Upper lobe of left lung (tissue), 6 donors: ENCODE measurements around the gene N4BP2L2. TPM values are rescaled to one million over a fixed set of nuclear protein-coding genes. Genes with fewer than 3 reads are reported as not detected.

Experiments
- ATAC-seq, 2 donors: fragments of 200-7000 bp; cut with Tn5 transposase; one replicate each; pipeline ENCODE4 v1.9.1; 2022; ENCODE audit warnings: mild to moderate bottlenecking in 2 of 2, moderate library complexity in 2 of 2; ENCODE audit not compliant: low FRiP score in 2 of 2
- DNase-seq, 2 donors: peaks; one replicate each; pipeline ENCODE4 v3.0.0-alpha.2; 2019 to 2020
- H3K27ac ChIP-seq, 4 donors: fragments of 200-600 bp; sonication (generic); one replicate each; pipeline ENCODE4 v1.5.1; 2016 to 2019
- H3K27me3 ChIP-seq, 4 donors: fragments of 200-600 bp; sonication (generic); one replicate each; pipeline ENCODE4 v1.5.1; 2017 to 2019
- H3K36me3 ChIP-seq, 4 donors: fragments of 200-600 bp; sonication (generic); one replicate each; pipeline ENCODE4 v1.5.1; 2016 to 2019
- H3K4me1 ChIP-seq, 4 donors: fragments of 200-600 bp; sonication (generic); one replicate each; pipeline ENCODE4 v1.5.1; 2018 to 2019
- H3K4me3 ChIP-seq, 4 donors: fragments of 200-600 bp; sonication (generic); one replicate each; pipeline ENCODE4 v1.5.1; 2017 to 2019; ENCODE audit warnings: mild to moderate bottlenecking in 2 of 4, moderate library complexity in 1 of 4
- H3K9me3 ChIP-seq, 4 donors: fragments of 200-600 bp; sonication (generic); one replicate each; pipeline ENCODE4 v1.5.1; 2018 to 2019
- CTCF ChIP-seq, 6 experiments: fragments of 450-650 bp in 4 of 6; fragments of 200-600 bp in 2 of 6; sonication (generic) in 2 of 6; IDR thresholded peaks; one replicate each; pipeline ENCODE4 v1.5.1; 2016 to 2019; ENCODE audit warnings: antibody characterized with exemption in 6 of 6
- EP300 ChIP-seq, 4 donors: sonication (generic); formaldehyde crosslinking; IDR thresholded peaks; one replicate each; pipeline ENCODE4 v1.5.1; 2017; ENCODE audit warnings: antibody characterized with exemption in 4 of 4, control low read depth in 2 of 4
- POLR2A ChIP-seq, 4 donors: fragments of 450-650 bp; IDR thresholded peaks; one replicate each; pipeline ENCODE4 v1.5.1; 2016 to 2017; ENCODE audit warnings: antibody characterized with exemption in 4 of 4, mild to moderate bottlenecking in 2 of 4
- POLR2AphosphoS5 ChIP-seq, 2 donors: sonication (generic); formaldehyde crosslinking; IDR thresholded peaks; one replicate each; pipeline ENCODE4 v1.5.1; 2017; ENCODE audit warnings: antibody characterized with exemption in 2 of 2
- WGBS, 2 donors: methylation state at CpG; one replicate each; pipeline ENCODE4 v1.1.5; 2017 to 2018; 5-methylcytosine and 5-hydroxymethylcytosine counted together
- total RNA-seq, 6 donors: library from RNA; depleted of rRNA in 4 of 6; stranded (reverse); fragments of >200 nt in 4 of 6; gene quantifications; one replicate each; pipeline versions ENCODE4 v1.1.0 to v1.2.1, GENCODE V29; 2016 to 2021
- donor health status: DM: no; HTN: no; CAD: no; lungs with moderate emphysema.
- donor health status: DM: no; HTN: yes; CAD: no; lungs with severe emphysema.

Gene N4BP2L2
- total RNA-seq, 6 donors from 2014 or later: 93.7 to 583 (median 146) TPM

- ATAC-seq: no peak
These were observed 43.2 kb downstream of the N4BP2L2 start for GRCh38 chr13:32495429-32495828.

DNA sequence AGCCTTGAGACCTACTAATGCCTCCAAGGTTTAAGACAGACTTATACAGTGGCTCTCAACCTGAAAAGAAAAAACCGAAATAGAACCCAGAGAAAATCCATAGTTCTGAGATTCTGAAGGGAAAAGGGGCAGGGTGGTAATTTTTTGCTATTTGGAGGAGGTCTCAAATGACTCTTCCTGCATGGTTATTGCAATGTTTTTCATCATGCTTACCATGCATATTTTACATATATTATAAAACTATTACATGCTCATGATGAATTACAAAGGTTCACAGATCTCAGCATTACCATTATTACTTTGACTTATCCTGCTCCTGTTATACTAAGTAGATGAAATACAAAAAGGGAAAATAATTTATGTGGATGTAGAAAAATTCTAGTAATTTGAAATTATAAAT is 47.6 kb downstream of the N4BP2L2 start:
- Histone ChIP-seq H3K36me3 (no peaks in the 10 kb centered on the region), H3K4me3 (no peak overlapping the region), H3K9me3 (no peaks in the 10 kb centered on the region), H3K27me3 (no peaks in the 10 kb centered on the region), H3K27ac (no peak overlapping the region), H3K4me1 (peaks cover 0 to 3% (median 1%) of the 10 kb centered on the region in 4 donors)
- TF ChIP-seq EP300 (IDR thresholded peaks at IDR 0.05) (no peak), CTCF (IDR thresholded peaks at IDR 0.05) (no peak), POLR2AphosphoS5 (IDR thresholded peaks at IDR 0.05) (no peak), POLR2A (IDR thresholded peaks at IDR 0.05) (no peak)
- 88 to 95% methylated on average over 1 of the region's 1 CpG for WGBS, 2 donors
- ATAC-seq (no peak), DNase-seq (no peak)

More at GRCh38 chr13:32495429-32495828, 43.2 kb downstream of the N4BP2L2 start:
- no peak for TF ChIP-seq POLR2AphosphoS5 (IDR thresholded peaks at IDR 0.05)
- no peak for TF ChIP-seq POLR2A (IDR thresholded peaks at IDR 0.05)
- no peak for TF ChIP-seq EP300 (IDR thresholded peaks at IDR 0.05)
- TF ChIP-seq CTCF (IDR thresholded peaks at IDR 0.05): no peak
- peaks cover 0 to 15% (median 4%) of the 10 kb centered on the region in 4 donors for H3K4me1 ChIP-seq
- no peaks in the 10 kb centered on the region for H3K27me3 ChIP-seq
- H3K9me3 ChIP-seq: no peaks in the 10 kb centered on the region
- H3K36me3 ChIP-seq: no peaks in the 10 kb centered on the region
- H3K27ac ChIP-seq: no peak overlapping the region
- no peak for DNase-seq
- H3K4me3 ChIP-seq: no peak overlapping the region
- 83 to 86% methylated on average over 5 of the region's 5 CpGs for WGBS, 2 donors

GRCh38 chr13:32476892-32477291 is 61.7 kb downstream of the N4BP2L2 start:
- Histone ChIP-seq H3K27ac (no peak overlapping the region), H3K4me3 (no peak overlapping the region), H3K4me1 (no peaks in the 10 kb centered on the region), H3K9me3 (no peaks in the 10 kb centered on the region), H3K36me3 (peaks cover 0 to 2% (median 0%) of the 10 kb centered on the region in 4 donors), H3K27me3 (no peaks in the 10 kb centered on the region)
- no peak for TF ChIP-seq CTCF (IDR thresholded peaks at IDR 0.05)
- ATAC-seq (no peak), DNase-seq (no peak)
- 92 to 96% methylated on average over 5 of the region's 5 CpGs for WGBS, 2 donors

DNA sequence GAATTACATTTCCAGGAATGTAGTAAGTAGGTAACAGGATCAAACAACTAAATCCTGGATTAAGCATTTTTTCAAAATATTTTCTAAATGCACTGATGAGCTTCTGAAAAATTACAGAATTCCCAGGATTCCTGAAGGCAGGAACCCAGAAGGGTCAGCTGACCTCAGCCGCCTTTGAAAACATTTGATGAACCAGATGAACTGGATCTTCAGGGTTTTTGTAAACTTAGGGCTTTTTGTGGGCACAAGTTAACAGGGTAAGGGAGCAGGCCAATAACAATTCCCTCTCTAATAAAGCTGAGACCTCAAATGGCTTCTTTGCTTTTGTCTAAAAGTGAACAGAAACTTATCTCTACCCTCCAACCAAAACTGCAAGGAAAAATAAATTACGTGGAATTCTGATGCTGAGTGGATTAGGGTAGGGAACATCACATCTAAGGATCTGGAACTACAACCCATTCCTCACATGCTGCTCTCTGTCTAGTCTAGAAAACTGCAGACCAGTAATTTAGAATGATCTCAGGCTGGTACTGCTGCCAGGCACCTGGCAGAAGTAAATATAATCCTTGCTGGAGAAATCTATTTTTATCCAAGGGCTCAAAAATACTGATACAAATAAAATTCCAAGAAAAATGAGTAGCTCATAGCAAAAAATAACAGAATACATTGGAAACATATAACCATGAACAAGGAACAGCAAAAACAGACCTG is 62.4 kb downstream of the N4BP2L2 start:
- ATAC-seq (no peak), DNase-seq (no peak)
- H3K27ac ChIP-seq: no peak overlapping the region
- H3K27me3 ChIP-seq: no peaks in the 10 kb centered on the region
- H3K36me3 ChIP-seq: peaks cover 0 to 2% (median 0%) of the 10 kb centered on the region in 4 donors
- no peaks in the 10 kb centered on the region for H3K9me3 ChIP-seq
- TF ChIP-seq POLR2AphosphoS5 (IDR thresholded peaks at IDR 0.05): no peak
- TF ChIP-seq CTCF (IDR thresholded peaks at IDR 0.05): no peak
- TF ChIP-seq EP300 (IDR thresholded peaks at IDR 0.05): no peak
- no peak for TF ChIP-seq POLR2A (IDR thresholded peaks at IDR 0.05)
- no peak overlapping the region for H3K4me3 ChIP-seq
- WGBS, 2 donors: 78 to 83% methylated on average over 2 of the region's 2 CpGs
- no peaks in the 10 kb centered on the region for H3K4me1 ChIP-seq
